ENCODE results near the gene MYOF.

Gene MYOF

DNA sequence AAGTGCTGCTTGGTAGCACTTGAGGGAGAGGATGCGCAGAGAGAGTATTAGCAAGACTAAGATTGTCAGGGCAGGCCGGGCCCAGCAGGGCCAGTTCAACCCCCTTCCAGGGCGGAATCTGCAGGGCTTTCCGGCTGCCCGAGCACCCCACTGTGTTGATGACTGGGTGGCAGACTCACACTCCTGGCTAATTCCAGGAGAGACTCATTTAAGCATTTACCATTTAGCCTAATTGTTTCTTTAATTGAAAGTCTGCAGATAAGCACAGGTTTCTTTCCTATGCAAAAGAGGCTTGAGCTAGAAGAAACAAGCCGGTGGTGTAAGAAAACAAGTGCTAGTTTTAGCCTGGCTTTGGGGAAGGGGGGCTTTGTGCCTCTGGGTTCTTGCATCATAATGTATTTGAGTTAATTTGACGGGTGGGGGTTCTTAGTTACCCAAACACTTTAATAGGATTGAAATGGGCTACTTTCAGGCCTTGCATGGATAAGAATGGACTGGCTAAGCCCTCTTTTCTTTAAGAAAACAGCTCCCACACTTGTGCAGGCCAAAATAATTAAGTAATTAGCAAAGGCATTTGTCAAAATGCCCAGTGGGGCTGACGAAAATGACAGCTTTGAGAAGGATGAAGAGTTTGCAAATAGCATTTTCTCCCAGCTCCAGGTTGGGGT lies 201.3 kb downstream of the MYOF start:
- ChIA-PET POLR2A (no interaction called here), CTCF (interaction anchor here (1.9 kb wide), 1 partner anchor 57 kb away, joined by 5 read pairs; no protein-coding TSS in a partner anchor)
- no peak for DNase-seq (ENCODE audit: extremely low spot score)
- TF ChIP-seq, protein P1, sequence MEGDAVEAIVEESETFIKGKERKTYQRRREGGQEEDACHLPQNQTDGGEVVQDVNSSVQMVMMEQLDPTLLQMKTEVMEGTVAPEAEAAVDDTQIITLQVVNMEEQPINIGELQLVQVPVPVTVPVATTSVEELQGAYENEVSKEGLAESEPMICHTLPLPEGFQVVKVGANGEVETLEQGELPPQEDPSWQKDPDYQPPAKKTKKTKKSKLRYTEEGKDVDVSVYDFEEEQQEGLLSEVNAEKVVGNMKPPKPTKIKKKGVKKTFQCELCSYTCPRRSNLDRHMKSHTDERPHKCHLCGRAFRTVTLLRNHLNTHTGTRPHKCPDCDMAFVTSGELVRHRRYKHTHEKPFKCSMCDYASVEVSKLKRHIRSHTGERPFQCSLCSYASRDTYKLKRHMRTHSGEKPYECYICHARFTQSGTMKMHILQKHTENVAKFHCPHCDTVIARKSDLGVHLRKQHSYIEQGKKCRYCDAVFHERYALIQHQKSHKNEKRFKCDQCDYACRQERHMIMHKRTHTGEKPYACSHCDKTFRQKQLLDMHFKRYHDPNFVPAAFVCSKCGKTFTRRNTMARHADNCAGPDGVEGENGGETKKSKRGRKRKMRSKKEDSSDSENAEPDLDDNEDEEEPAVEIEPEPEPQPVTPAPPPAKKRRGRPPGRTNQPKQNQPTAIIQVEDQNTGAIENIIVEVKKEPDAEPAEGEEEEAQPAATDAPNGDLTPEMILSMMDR (IDR thresholded peaks at IDR 0.05; ENCODE audit: control extremely low read depth, extremely low read depth, low read depth, missing control alignments), result no peak

DNA sequence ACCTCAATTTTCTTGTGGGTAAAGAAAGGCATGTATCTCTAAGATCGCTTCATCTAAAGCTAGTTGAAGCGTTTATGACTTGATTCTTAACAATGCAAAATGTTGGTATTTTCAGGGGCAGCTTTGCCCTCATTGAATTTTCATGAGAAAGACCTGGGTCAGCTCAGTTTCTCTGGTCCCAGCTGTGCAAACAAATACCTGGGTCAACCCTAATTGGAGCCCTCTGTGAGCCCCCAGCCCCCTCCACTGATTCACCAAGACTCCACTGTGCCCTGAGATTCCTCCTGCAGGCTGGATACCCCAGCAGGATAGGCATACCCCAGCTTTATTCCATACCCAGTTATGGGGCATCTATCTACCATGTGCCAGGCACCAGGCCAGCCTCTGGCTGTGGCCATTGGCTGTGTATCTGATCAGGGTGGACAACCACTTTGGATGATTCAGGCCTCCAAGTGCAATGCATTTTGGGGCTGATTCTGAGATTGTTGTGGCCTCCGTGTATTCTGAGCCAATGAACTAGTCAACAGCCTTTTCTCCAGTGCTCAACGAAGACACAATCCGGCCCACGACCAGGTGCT lies 201.9 kb downstream of the MYOF start:
- POLR2A ChIA-PET, result no interaction called here
- TF ChIP-seq, protein P1 (IDR thresholded peaks at IDR 0.05; ENCODE audit: control extremely low read depth, extremely low read depth, low read depth, missing control alignments), result no peak
- no peak for DNase-seq (ENCODE audit: extremely low spot score)
- CTCF ChIA-PET, result interaction anchor here (0.9 to 1.9 kb wide), 4 partner anchors 10 to 395 kb away, joined by 3 to 5 read pairs (median 4); no protein-coding TSS in a partner anchor

DNA sequence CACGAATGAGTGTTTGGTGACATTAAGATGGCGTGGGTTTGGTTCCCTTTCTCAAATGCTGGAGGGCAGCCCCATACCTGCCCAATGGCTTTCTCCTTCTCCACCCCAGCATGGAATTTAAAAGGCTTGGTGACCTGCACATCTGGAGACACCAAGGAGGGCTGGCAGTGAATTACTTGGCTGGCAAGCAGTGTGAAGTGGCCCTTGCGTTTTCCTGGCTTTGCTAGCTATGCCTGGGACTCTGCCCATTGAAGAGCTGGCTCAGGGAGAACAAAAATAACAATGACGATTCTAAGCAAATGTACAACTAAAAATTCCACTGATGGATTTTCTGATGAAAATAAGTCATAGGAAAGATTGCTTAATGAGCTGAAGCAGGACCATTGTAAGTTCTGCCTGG lies 204.8 kb downstream of the MYOF start:
- POLR2A ChIA-PET, result no interaction called here
- CTCF ChIA-PET, result no interaction called here
- TF ChIP-seq, protein P1 (IDR thresholded peaks at IDR 0.05; ENCODE audit: control extremely low read depth, extremely low read depth, low read depth, missing control alignments), result no peak
- DNase-seq (ENCODE audit: extremely low spot score), result no peak

DNA sequence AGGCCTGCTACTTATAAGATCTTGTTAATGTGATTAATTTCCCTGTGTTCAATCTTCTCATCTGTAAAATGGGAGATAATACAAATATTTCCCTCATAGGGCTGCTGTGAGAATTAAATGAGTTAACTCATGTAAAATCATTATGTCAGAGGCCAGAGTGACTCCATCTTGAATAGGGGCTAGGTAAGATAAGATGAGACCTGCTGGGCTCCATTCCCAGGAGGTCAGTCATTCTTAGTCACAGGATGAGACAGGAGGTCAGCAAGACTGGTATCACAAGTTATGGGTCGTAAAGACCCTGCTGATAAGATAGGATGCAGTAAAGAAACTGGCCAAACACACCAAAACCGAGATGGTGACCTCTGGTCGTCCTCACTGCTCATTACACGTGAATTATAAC lies 207.7 kb downstream of the MYOF start:
- no peak for DNase-seq (ENCODE audit: extremely low spot score)
- CTCF ChIA-PET, result interaction anchor here (1.3 kb wide), 1 partner anchor 16 kb away, joined by 5 read pairs; no protein-coding TSS in a partner anchor
- POLR2A ChIA-PET, result no interaction called here
- TF ChIP-seq, protein P1 (IDR thresholded peaks at IDR 0.05; ENCODE audit: control extremely low read depth, extremely low read depth, low read depth, missing control alignments), result no peak

DNA sequence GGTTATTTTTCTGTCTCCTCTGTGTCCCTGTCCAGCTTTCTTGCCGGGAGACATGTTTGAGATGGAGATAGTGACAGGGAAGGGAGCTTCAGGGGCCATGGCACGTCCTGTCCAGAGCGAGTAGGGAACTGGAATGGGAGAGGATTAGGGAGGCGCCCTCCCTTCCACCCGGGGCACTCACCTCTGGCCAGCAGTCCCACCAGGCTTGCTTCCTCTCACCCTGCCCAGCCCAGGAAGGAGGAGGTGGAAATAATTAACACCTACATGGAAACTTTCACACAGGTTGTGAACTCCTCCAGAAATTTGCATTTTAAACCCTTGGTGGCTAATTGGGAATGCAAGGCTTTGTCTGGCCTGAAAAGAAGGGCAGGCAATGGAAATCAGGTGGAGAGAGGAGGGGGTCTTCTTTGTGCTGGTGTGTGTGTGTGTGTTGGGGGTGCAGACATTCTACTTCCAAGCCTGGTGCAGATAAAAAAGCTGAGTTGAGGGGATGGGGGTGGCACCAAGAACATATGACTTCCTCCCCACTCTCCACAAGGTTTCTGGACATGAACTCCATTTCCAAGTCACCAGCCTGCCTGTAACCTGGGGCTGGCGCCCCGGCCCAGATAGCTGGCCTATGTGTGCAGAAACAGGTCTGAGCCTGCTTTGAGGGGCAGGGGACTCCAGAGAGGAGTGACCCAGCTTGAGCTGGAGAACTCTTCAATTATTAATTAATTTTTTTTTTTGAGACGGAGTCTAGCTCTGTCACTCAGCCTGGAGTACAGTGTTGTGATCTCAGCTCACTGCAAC lies 209.1 kb downstream of the MYOF start:
- ChIA-PET CTCF (no interaction called here), POLR2A (no interaction called here)
- DNase-seq (ENCODE audit: extremely low spot score), result no peak
- TF ChIP-seq, protein P1 (IDR thresholded peaks at IDR 0.05; ENCODE audit: control extremely low read depth, extremely low read depth, low read depth, missing control alignments), result no peak

DNA sequence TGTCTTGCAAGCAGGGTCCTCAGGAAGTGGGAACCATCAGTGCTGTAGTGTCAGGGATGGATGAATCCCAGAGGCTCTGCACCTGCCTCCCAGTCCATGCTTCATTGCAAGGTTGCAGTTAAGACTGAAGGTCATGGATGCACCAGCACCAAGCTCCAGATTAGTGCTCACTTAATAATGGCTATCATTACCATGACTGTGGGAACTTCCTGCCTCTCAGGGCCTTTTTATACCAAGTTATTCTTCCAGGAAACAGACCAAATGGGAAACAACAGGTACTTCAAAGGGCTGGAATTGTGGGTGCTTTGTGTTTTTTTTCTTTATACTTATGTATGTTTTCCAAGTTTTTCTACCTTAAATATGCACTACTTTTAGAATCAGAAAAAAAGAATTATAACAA lies 210.8 kb downstream of the MYOF start:
- TF ChIP-seq, protein P1 (IDR thresholded peaks at IDR 0.05; ENCODE audit: control extremely low read depth, extremely low read depth, low read depth, missing control alignments), result no peak
- no peak for DNase-seq (ENCODE audit: extremely low spot score)
- POLR2A ChIA-PET, result no interaction called here
- CTCF ChIA-PET, result no interaction called here

All from GM10248 (cell line).